Osteocyte (in vitro differentiated cells): ENCODE data around the gene RAB31. TPM values are rescaled to one million over a fixed set of nuclear protein-coding genes. Genes with fewer than 3 reads are reported as not detected.

Experiments
- DNase-seq: peaks from one replicate; pipeline ENCODE4 v3.0.0; 2021; ENCODE audit warnings: mixed read lengths; ENCODE audit not compliant: unreplicated experiment; ENCODE audit errors: extremely low spot score
- H3K27ac Mint-ChIP-seq: one replicate; pipeline ENCODE4 v1.8.0; 2021; ENCODE audit warnings: mild to moderate bottlenecking, mixed read lengths; ENCODE audit not compliant: unreplicated experiment
- H3K27me3 Mint-ChIP-seq: one replicate; pipeline ENCODE4 v1.8.0; 2021; ENCODE audit warnings: mixed read lengths; ENCODE audit not compliant: unreplicated experiment
- H3K36me3 Mint-ChIP-seq: one replicate; pipeline ENCODE4 v1.8.0; 2021; ENCODE audit warnings: mixed read lengths; ENCODE audit not compliant: unreplicated experiment
- H3K4me1 Mint-ChIP-seq: one replicate; pipeline ENCODE4 v1.8.0; 2021; ENCODE audit warnings: mixed read lengths; ENCODE audit not compliant: unreplicated experiment
- H3K4me3 Mint-ChIP-seq: one replicate; pipeline ENCODE4 v1.8.0; 2021; ENCODE audit warnings: mild to moderate bottlenecking, moderate library complexity, mixed read lengths; ENCODE audit not compliant: unreplicated experiment
- H3K9me3 Mint-ChIP-seq: one replicate; pipeline ENCODE4 v1.8.0; 2021; ENCODE audit warnings: mixed read lengths; ENCODE audit not compliant: unreplicated experiment
- total RNA-seq: library from RNA; stranded (reverse); gene quantifications from 2 replicates; pipeline ENCODE4 v1.2.1, GENCODE V29; 2021
- TF ChIP-seq, protein P1 (sequence below): fragments of 200-600 bp; sonication (generic); IDR thresholded peaks from 2 replicates; pipeline ENCODE4 v1.5.0; 2021; ENCODE audit warnings: antibody characterized with exemption, mild to moderate bottlenecking, moderate library complexity

The RAB31 gene
- total RNA-seq, 1 donor from 2014 or later: 90.8 TPM

DNA sequence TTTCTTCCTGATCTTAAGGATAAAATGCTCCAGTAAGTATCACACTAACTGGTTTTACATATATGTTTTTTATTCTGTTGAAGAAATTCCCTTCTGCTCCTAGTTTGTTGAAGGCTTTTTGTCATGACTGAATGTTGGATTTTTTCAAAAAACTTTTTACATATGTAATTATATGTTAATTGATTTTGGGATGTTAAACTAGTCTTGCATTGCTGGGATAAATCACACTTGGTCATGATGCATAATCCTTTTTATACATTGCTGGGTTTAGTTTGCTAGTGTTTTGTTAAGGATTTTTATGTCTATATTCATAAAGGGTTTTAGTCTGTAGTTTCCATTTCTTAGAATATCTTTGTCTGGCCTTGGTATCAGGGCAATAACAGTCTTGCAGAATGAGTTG is 112.0 kb downstream of the RAB31 start:
- Mint-ChIP-seq H3K36me3 (peaks cover 40% of the 10 kb centered on the region), H3K4me1 (peaks cover 2% of the 10 kb centered on the region)

DNA sequence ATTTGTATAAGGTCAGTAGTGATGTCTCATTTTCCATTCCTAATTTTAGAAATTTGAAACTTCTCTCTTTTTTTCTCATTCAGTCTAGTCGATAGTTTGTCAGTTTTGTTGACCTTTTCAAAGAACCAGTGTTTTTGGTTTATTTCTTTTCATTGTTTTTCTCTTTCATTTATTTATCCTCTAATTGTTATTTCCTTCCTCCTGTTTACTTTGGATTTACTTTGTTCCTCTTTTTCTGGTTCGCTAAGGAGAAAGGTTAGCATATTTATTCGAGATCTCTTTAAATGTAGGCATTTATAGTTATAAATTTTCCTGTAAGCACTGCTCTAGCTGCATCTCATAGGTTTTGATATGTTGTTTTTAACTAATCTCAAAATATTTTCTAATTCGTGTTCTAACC is 112.6 kb downstream of the RAB31 start:
- no peaks in the 10 kb centered on the region for H3K27me3 Mint-ChIP-seq
- TF ChIP-seq, protein P1, sequence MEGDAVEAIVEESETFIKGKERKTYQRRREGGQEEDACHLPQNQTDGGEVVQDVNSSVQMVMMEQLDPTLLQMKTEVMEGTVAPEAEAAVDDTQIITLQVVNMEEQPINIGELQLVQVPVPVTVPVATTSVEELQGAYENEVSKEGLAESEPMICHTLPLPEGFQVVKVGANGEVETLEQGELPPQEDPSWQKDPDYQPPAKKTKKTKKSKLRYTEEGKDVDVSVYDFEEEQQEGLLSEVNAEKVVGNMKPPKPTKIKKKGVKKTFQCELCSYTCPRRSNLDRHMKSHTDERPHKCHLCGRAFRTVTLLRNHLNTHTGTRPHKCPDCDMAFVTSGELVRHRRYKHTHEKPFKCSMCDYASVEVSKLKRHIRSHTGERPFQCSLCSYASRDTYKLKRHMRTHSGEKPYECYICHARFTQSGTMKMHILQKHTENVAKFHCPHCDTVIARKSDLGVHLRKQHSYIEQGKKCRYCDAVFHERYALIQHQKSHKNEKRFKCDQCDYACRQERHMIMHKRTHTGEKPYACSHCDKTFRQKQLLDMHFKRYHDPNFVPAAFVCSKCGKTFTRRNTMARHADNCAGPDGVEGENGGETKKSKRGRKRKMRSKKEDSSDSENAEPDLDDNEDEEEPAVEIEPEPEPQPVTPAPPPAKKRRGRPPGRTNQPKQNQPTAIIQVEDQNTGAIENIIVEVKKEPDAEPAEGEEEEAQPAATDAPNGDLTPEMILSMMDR: no peak
- peaks cover 25% of the 10 kb centered on the region for H3K9me3 Mint-ChIP-seq

More for the DNA sequence above, 112.0 kb downstream of the RAB31 start:
- H3K4me3 Mint-ChIP-seq: no peak overlapping the region
- no peak for DNase-seq
- TF ChIP-seq, protein P1: no peak
- no peak overlapping the region for H3K27ac Mint-ChIP-seq
- H3K27me3 Mint-ChIP-seq: no peaks in the 10 kb centered on the region
- peaks cover 25% of the 10 kb centered on the region for H3K9me3 Mint-ChIP-seq

DNA sequence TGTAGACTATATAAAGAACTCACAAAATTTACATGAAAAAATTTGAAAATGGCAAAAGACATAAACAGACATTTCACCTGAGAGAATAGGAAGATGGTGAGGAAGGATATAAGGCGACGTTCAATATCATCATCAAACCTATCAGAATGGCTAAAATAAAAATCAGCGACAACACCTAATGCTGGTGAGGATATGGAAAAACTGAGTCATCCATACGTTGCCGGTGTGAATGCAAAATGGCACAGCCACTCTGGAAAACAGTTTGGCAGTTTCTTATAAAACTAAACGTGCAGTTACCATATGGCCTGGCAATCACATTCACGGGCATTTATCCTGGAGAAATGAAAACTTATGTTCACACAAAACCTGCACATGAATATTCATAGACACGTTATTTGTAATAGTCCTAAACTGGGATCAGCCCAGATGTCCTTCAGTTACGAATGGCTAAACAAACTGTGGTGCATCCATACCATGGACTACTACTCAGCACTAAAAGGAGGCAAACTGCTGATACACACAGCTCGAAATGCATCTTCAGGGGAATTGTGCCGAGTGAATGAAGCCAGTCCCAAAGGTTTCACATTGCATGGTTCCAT is 114.6 kb downstream of the RAB31 start:
- no peak overlapping the region for H3K27ac Mint-ChIP-seq
- H3K27me3 Mint-ChIP-seq: no peaks in the 10 kb centered on the region
- no peak overlapping the region for H3K4me3 Mint-ChIP-seq
- peaks cover 25% of the 10 kb centered on the region for H3K9me3 Mint-ChIP-seq
- peaks cover 31% of the 10 kb centered on the region for H3K36me3 Mint-ChIP-seq
- no peak for DNase-seq
- TF ChIP-seq, protein P1: no peak
- peaks cover 17% of the 10 kb centered on the region for H3K4me1 Mint-ChIP-seq

More for the DNA sequence above, 112.6 kb downstream of the RAB31 start:
- H3K4me3 Mint-ChIP-seq: no peak overlapping the region
- no peak overlapping the region for H3K27ac Mint-ChIP-seq
- no peak for DNase-seq
- peaks cover 2% of the 10 kb centered on the region for H3K4me1 Mint-ChIP-seq
- H3K36me3 Mint-ChIP-seq: peaks cover 40% of the 10 kb centered on the region

DNA sequence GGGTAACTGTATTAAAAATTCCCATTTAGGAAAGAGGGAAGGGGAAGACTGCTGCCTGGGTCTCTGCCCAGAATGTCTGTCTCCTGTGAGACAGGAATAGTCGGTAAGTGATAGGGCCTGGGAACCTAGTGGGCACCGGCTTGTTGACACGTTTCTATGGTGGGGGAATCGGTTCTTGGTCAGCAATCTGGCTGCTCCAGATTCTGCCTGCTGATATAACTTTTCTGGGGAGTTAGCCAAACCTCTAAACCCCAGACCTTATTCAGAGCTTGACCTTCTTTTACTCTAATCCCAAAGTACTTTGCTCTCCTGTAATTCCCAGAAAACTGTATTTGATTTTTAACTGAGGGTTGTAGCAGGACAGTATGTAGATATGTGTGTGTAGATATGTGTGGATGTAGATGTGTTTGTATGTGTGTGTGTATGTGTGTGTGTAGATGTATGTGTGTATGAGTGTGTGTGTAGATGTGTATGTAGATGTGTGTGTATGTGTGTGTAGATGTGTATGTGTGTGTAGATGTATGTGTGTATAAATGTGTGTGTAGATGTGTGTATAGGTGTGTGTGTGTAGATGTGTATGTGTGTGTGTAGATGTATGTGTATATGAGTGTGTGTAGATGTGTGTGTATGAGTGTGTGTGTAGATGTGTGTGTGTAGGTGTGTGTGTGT is 115.8 kb downstream of the RAB31 start:
- Mint-ChIP-seq H3K4me3 (no peak overlapping the region), H3K27me3 (no peaks in the 10 kb centered on the region), H3K9me3 (peaks cover 16% of the 10 kb centered on the region), H3K27ac (no peak overlapping the region), H3K36me3 (peaks cover 19% of the 10 kb centered on the region), H3K4me1 (peaks cover 29% of the 10 kb centered on the region)
- no peak for DNase-seq
- TF ChIP-seq, protein P1: no peak

DNA sequence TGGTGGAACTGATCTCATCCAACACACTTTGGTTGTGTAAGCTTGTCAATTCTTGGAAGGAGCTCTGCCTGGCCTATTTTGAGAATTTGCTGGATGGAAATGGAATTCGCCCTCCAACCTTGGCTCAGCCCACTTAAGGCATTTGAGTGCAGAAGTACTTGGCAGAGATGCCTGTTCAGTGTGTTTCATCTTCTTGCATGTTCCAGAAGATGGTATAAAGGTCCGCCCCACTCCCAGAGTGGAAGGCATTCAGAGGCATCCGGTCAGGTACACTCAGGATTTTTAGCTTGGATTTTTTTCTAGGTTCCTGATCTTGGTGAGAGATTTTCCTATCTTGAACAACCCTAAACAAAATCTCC is 116.4 kb downstream of the RAB31 start:
- no peak overlapping the region for H3K27ac Mint-ChIP-seq
- H3K4me3 Mint-ChIP-seq: no peak overlapping the region
- DNase-seq: no peak
- no peaks in the 10 kb centered on the region for H3K27me3 Mint-ChIP-seq
- H3K36me3 Mint-ChIP-seq: peaks cover 15% of the 10 kb centered on the region
- H3K9me3 Mint-ChIP-seq: peaks cover 10% of the 10 kb centered on the region
- H3K4me1 Mint-ChIP-seq: peaks cover 30% of the 10 kb centered on the region
- TF ChIP-seq, protein P1: no peak
